Motor neuron (in vitro differentiated cells): ENCODE results near the gene SALL4. TPM values are rescaled to one million over a fixed set of nuclear protein-coding genes. Genes with fewer than 3 reads are reported as not detected.
"Not testable (repeated sequence)": the region's sequence is repeated elsewhere in the genome, so short reads cannot be mapped to it uniquely, and the experiment has no call there.

Experiments used
- ATAC-seq, 8 experiments: fragments of 200-7000 bp; cut with Tn5 transposase; replicated peaks in 6 of 8; 2 replicates each; pipeline ENCODE4 v1.8.0; 2021; ENCODE audit warnings: mild to moderate bottlenecking in 8 of 8, moderate library complexity in 8 of 8
- H3K27ac ChIP-seq, 2 donors: fragments of 250-450 bp; sonication (Bioruptor Pico); 2 replicates each; pipeline ENCODE4 v1.9.0; 2021; ENCODE audit warnings: antibody characterized with exemption in 2 of 2, mild to moderate bottlenecking in 2 of 2, moderate library complexity in 1 of 2
- H3K4me1 ChIP-seq, 2 donors: fragments of 250-450 bp; sonication (Bioruptor Pico); replicated peaks in 1 of 2; 2 replicates each; pipeline ENCODE4 v1.6.1; 2021; ENCODE audit warnings: antibody characterized with exemption in 2 of 2, mild to moderate bottlenecking in 2 of 2, moderate library complexity in 1 of 2
- H3K4me3 ChIP-seq, 5 donors: fragments of 250-450 bp; sonication (Bioruptor Pico); 2 replicates each; pipeline ENCODE4 v1.9.0; 2021; ENCODE audit warnings: antibody characterized with exemption in 5 of 5, mild to moderate bottlenecking in 5 of 5, moderate library complexity in 4 of 5
- WGBS, 10 experiments: fragments of 450-650 bp; shearing (Covaris generic); methylation state at CpG; one replicate each; pipeline ENCODE4 v1.0.0; 2022; 5-methylcytosine and 5-hydroxymethylcytosine counted together
- in situ Hi-C, 9 experiments: fragments of 400-800 bp; cut with MboI; loops; one replicate each; pipeline ENCODE4 v1.15.0; 2021; ENCODE audit warnings: low sequenced_read_pairs in 9 of 9, low pct_unique_long_range_greater_than_20kb in 2 of 9; ENCODE audit not compliant: unreplicated experiment in 9 of 9
- total RNA-seq, 8 experiments: library from RNA; unstranded; fragments of 300-600 nt; gene quantifications; 2 replicates each; pipeline versions ENCODE4 v1.2.3 to v1.2.4, GENCODE V29; 2022

Gene SALL4
- total RNA-seq: 10 to 100 TPM in 1 of 8 experiments, 1 to 10 TPM in 6, under 1 TPM in 1; 0.59 to 48.1 (median 5.2) TPM

DNA sequence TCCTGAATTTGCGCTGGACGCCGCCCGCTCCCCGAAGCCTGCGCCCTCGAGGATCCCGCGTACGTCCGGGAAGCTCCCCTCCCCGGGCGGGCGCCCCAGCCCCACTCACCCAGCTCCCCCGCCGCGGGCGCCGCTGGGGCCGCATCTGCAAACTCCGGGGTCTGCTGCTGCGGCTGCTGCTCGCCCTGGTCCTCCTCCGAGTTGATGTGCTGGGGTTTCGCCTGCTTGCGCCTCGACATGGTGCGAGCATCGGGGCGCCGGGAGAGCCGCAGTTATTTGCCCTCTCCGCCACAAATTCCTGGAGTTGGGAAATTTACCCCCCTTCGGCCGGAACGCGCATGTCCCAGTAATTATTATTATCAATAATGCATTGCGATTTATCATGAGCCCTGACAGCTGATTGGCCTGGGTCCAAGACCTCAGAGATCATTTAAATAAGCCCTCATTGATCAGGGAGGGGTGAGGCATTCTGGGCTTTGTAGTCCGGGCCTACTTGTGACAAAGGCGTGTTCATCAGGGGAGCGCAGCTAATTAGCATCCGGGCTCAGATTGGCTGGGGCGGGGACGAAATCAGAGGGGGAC is at the start of gene SALL4:
Gene SALL4, minus strand, starts transcription at position 352 of the 582 bp plus-strand sequence. Its CDS starts 113 bp downstream, at position 239.
- Histone ChIP-seq H3K27ac (peak within 1 kb of the TSS; percentile 73 to 84), H3K4me1 (peaks cover 10 to 17% of the 10 kb centered on the region in 2 donors), H3K4me3 (peak within 1 kb of the TSS; percentile 43 to 89 (median 49))
- ATAC-seq: peak in 5 of 8 experiments; percentile 37 to 68 (median 56)
- 0 to 100% (median 0%) methylated on average over 2 to 8 of the region's 44 CpGs; no CpG with 5 or more reads in 3 of the 10 experiments for WGBS, 10 experiments
- in situ Hi-C loops: loop anchor here in 3 of 9 experiments (10.0 to 25.0 kb wide), 3 partner anchors 163 to 285 kb away; no protein-coding TSS in a partner anchor

DNA sequence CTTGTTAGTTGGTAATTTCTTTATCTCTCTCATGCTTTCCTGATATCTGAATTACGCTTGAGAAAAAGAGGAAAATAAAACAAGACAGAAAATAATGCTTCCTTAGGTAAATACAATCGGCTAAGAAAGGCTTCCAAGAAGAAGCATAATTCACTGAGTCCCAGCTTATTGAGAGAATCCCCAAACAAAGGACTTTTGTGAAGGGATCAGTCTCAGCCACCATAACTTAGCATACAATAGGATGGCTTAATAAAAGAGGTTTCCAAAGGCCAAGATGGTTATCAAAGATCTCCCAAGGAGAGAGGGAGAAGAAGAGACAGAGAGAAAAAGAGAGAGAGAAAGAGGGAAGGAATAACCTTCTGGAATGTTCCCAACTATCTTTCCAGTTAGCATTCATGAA is 46.0 kb upstream of the SALL4 start:
- WGBS, 10 experiments: 0 to 88% (median 62%) methylated on average over 1 to 2 of the region's 2 CpGs; no CpG with 5 or more reads in 3 of the 10 experiments
- H3K27ac ChIP-seq: no peak overlapping the region
- peaks cover 6% of the 10 kb centered on the region in 2 donors for H3K4me1 ChIP-seq
- H3K4me3 ChIP-seq: no peak overlapping the region
- ATAC-seq: no peak
- in situ Hi-C loops: no loop called here

GRCh38 chr20:51840865-51841264 is 38.5 kb upstream of the SALL4 start:
- in situ Hi-C loops: no loop called here
- Histone ChIP-seq H3K27ac (no peak overlapping the region), H3K4me3 (no peak overlapping the region), H3K4me1 (peaks cover 0 to 6% of the 10 kb centered on the region in 2 donors)
- 48 to 94% (median 81%) methylated on average over 3 to 5 of the region's 5 CpGs for WGBS, 10 experiments
- ATAC-seq: no peak

DNA sequence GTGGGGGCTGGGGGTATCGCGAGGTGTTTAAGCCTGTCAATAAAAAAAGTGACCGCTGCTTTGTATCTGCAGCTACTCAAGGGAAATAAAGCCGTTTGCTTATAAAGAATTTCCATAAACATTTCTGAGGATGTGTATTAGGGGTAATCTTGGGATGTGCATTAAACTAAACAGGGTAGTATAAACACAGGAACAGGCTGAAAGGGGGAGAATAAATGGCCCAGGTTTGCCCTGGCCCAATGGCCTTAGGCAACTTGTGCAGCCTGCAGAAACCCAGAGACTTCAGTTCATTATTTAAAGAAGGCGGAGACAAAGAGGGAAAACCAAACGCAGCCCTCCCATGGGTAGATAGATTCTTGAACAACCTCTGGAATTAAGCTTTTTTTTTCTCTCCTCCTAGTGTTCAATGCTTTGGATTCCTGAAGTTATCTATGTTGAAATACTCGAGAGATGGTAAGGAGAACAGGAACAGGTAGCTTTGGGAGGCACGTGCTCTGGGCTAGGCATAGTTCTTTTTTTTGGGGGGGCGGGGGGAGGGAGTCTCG is 35.6 kb upstream of the SALL4 start:
- ATAC-seq: no peak
- H3K4me3 ChIP-seq: no peak overlapping the region
- H3K4me1 ChIP-seq: peaks cover 0 to 6% of the 10 kb centered on the region in 2 donors
- 20 to 100% (median 85%) methylated on average over 1 to 4 of the region's 10 CpGs; no CpG with 5 or more reads in 4 of the 10 experiments for WGBS, 10 experiments
- no peak overlapping the region for H3K27ac ChIP-seq
- in situ Hi-C loops: no loop called here

DNA sequence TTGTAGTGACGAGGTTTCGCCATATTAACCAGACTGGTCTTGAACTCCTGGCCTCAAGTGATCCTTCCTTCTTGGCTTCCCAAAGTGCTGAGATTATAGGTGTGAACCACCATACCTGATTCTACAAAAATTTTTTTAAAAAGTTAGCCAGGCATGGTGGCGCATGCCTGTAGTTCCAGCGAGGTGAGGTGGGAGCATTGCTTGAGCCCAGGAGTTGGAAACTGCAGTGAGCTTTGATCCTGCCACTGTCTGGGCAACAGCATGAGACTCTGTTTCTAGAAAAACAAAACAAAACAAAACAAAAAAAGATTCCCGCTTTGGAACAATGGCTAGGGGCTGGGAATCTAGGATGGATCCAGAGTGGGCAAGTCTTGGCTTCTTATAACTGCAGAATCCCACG is 35.1 kb upstream of the SALL4 start:
- ATAC-seq: no peak
- 40 to 100% (median 60%) methylated on average over 1 to 5 of the region's 6 CpGs; no CpG with 5 or more reads in 3 of the 10 experiments for WGBS, 10 experiments
- in situ Hi-C loops: no loop called here
- H3K4me3 ChIP-seq: no peak overlapping the region
- H3K4me1 ChIP-seq: peaks cover 0 to 6% of the 10 kb centered on the region in 2 donors
- H3K27ac ChIP-seq: no peak overlapping the region

DNA sequence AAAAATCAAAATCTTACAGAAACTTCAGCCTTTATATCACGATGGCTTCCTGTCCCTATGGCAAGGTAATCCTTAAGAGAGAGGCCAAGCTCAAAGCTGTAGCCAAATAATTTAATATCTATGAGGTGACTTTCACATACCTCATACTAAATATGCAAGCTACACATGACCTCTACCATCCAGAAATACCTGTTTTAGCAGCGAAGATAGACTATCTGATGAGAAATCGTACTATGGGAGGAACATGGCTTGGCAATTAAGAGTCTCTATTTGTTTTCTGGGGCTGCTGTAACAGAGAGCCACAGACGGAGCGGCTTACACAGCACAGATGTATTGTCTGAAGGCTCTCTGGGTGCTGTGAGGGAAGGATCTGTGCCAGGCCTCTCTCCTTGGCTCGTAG is 31.0 kb upstream of the SALL4 start:
- Histone ChIP-seq H3K27ac (no peak overlapping the region), H3K4me1 (peaks cover 12 to 16% of the 10 kb centered on the region in 2 donors), H3K4me3 (no peak overlapping the region)
- in situ Hi-C loops: no loop called here
- 77 to 100% (median 95%) methylated on average over 1 to 5 of the region's 6 CpGs; no CpG with 5 or more reads in 1 of the 10 experiments for WGBS, 10 experiments
- peak in 1 of 8 experiments; percentile 19 for ATAC-seq

DNA sequence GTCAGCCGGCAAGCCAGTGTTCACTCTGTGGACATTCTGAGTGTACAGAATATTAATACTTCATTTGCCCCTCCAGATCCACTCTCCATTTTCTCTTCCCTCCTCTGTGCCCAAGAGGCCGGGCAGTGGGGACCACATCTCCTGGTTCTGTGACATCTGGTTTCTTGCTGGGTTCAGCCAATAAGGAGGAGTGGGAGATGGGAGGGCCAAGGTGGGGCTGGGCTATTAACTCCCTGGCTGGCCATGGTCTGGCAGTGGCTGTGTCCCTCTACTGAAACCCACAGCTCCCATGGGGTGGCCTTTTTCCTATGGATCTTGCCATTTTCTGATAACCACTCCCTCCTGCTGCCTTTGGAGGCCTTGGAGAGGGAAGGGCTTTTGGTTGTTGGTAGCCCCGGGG is 30.0 kb upstream of the SALL4 start:
- no peak overlapping the region for H3K4me3 ChIP-seq
- ATAC-seq: peak in 5 of 8 experiments; percentile 14 to 62 (median 25)
- no peak overlapping the region for H3K27ac ChIP-seq
- WGBS, 10 experiments: 13 to 100% (median 68%) methylated on average over 1 to 2 of the region's 3 CpGs; no CpG with 5 or more reads in 2 of the 10 experiments
- peaks cover 10 to 12% of the 10 kb centered on the region in 2 donors for H3K4me1 ChIP-seq
- in situ Hi-C loops: no loop called here

DNA sequence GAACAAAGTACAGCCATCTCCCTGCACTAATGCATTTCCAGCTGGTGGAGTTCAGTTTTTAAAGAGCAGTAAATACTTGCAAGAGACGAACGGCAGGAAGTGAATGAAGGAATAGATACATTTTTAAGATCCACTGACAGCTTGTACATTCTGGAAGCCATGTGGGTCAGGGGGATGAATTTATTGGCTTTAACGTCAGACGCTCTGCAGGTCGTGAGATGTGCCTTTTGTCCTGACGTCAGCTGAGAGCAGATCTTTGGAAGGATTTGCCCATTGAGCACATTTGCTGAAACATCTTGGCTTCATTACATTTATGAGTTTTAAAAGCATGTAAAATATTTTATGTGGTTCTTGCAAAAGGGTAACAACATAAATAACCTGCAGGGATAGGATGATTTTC is 29.5 kb upstream of the SALL4 start:
- peak in 6 of 8 experiments; percentile 36 to 86 (median 60) for ATAC-seq
- Histone ChIP-seq H3K4me3 (no peak overlapping the region), H3K27ac (no peak overlapping the region), H3K4me1 (peaks cover 10 to 12% of the 10 kb centered on the region in 2 donors)
- in situ Hi-C loops: no loop called here
- 8 to 83% (median 42%) methylated on average over 1 to 6 of the region's 6 CpGs; no CpG with 5 or more reads in 2 of the 10 experiments for WGBS, 10 experiments

DNA sequence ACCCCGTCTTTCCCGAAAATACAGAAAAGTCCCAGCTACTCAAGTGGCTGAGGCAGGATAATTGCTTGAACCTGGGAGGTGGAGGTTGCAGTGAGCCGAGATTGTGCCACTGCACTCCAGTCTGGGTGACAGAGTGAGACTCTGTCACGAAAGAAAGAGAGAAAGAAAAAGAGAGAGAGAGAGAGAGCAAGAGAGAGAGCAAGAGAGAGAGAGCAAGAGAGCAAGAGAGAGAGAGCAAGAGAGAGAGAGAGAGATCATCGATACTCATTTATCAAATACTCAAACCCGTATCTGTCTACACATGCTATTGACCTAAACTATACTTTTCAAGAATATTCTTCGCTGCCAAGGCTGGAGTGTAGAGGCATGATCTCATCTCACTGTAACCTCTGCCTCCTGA is 28.2 kb upstream of the SALL4 start:
- in situ Hi-C loops: no loop called here
- 76 to 100% (median 87%) methylated on average over 2 to 6 of the region's 7 CpGs for WGBS, 10 experiments

DNA sequence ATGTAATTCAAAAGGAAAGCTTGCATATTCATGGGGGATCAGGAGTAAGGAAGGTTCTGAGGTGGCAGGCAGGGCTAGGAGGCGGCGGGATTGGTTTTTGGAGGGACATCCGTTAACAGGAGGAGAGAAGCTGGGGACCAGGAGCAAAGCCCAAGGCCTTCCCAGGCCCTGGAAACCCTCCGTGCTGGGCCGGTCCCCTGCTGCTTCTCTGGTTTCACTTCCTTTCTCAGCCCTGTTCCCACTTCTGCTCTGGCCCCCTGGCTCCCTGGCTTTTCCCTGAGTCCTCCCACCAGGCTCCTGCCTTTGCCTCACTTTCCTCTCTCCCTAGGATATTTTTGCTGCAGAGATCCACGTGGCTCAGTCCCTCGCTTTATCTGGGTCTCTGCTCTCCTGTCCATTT is 26.4 kb upstream of the SALL4 start:
- no peak overlapping the region for H3K4me3 ChIP-seq
- no peak overlapping the region for H3K27ac ChIP-seq
- in situ Hi-C loops: no loop called here
- WGBS, 10 experiments: 38 to 100% (median 71%) methylated on average over 1 to 7 of the region's 7 CpGs; no CpG with 5 or more reads in 1 of the 10 experiments
- ATAC-seq: peak in 1 of 8 experiments; percentile 41
- peaks cover 10 to 12% of the 10 kb centered on the region in 2 donors for H3K4me1 ChIP-seq

More for the DNA sequence above, 28.2 kb upstream of the SALL4 start:
- H3K4me3 ChIP-seq: no peak overlapping the region
- peaks cover 10 to 12% of the 10 kb centered on the region in 2 donors for H3K4me1 ChIP-seq
- no peak overlapping the region for H3K27ac ChIP-seq
- ATAC-seq: no peak

- H3K27ac ChIP-seq: no peak overlapping the region
- H3K4me3 ChIP-seq: no peak overlapping the region
- no peak for ATAC-seq
- in situ Hi-C loops: no loop called here
- WGBS, 10 experiments: 43 to 95% (median 80%) methylated on average over 2 to 7 of the region's 8 CpGs; no CpG with 5 or more reads in 5 of the 10 experiments
- H3K4me1 ChIP-seq: peaks cover 0 to 1% of the 10 kb centered on the region in 2 donors
Measured at GRCh38 chr20:51826372-51826771, 24.1 kb upstream of the SALL4 start.

- 0 to 100% (median 60%) methylated on average over 1 of the region's 1 CpG; no CpG with 5 or more reads in 2 of the 10 experiments for WGBS, 10 experiments
- no peak for ATAC-seq
Measured at GRCh38 chr20:51818479-51819008, 16.2 kb upstream of the SALL4 start.

GRCh38 chr20:51816856-51817255 is 14.5 kb upstream of the SALL4 start:
- H3K4me1 ChIP-seq, ATAC-seq, H3K27ac ChIP-seq, H3K4me3 ChIP-seq: not testable (repeated sequence)
- WGBS, 10 experiments: 50 to 100% (median 90%) methylated on average over 1 to 8 of the region's 8 CpGs; no CpG with 5 or more reads in 1 of the 10 experiments
- in situ Hi-C loops: loop anchor here in 3 of 9 experiments (25.0 kb wide), 2 partner anchors 245 to 270 kb away; no protein-coding TSS in a partner anchor

More at GRCh38 chr20:51818479-51819008, 16.2 kb upstream of the SALL4 start:
- in situ Hi-C loops: loop anchor here in 3 of 9 experiments (25.0 kb wide), 2 partner anchors 244 to 269 kb away; no protein-coding TSS in a partner anchor
- H3K4me1 ChIP-seq: no peaks in the 10 kb centered on the region
- H3K27ac ChIP-seq: no peak overlapping the region
- no peak overlapping the region for H3K4me3 ChIP-seq
